ENCODE measurements around the gene RPS18.

The RPS18 gene

DNA sequence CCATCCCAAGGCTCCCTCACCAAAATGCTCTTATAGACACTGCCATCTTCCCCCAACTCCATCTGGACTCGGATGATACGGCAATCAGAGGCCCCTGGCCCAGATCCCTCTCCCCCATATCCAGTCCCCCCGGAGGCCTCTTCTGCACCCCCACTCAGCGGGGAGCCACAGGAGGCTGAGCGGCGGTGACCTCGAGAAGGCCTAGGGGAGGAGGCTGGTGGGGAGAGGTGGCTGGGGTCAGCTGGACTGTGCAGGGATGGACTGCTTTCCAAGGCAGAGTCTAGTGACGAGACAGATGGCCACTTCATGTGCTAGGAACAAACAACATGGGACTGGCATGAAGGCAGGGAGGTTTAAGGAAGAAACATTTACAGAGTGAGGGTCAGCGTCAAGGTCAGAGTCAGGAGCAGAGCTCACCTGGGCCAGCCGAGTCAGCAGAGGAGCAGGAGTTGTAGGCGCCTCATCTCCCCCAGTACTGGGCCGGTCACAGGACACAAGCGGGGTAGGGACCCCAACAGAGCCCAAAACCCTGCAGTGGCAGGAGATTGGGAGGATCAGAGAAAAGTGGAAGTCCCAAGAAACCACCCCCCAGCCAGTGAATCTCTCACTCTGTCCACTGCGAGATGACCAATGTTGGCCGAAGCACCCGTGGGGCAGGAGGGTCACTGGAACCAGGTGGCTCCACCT lies 21.3 kb downstream of the RPS18 start:
- DNase-seq, result no peak

DNA sequence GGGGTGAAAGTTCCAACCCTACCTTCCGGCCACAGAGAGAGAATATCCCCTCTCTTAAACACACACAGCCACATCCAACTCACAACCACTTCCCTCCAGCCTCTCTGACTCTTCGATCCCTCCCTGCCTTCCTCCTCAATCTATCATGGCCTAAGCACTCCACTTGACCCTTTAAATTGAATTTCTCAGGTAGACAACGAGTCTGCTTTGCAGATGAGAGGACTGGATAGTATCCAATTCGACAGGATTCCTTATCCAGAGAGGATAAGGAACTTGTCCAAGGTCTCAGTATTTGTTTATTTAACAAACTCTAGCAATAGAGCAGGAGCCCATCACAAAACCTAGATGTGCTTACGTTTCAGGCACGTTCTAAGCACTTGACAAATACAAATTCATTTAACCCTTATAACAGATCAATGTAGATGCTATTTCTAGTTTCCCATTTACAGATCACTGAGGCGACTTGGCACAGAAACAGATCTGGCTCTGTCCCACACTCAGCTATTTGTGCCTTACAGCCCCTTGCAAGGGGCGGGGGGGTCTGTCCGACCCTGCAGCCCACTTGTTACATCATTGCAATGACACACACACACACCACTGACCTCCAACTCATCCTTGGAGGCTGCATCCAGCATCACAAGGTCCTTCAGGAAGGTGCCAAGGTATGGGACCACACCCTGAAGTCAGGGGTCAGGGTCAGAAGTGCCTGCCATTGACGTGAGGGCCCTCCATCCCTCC lies 22.4 kb downstream of the RPS18 start:
- no peak for DNase-seq

DNA sequence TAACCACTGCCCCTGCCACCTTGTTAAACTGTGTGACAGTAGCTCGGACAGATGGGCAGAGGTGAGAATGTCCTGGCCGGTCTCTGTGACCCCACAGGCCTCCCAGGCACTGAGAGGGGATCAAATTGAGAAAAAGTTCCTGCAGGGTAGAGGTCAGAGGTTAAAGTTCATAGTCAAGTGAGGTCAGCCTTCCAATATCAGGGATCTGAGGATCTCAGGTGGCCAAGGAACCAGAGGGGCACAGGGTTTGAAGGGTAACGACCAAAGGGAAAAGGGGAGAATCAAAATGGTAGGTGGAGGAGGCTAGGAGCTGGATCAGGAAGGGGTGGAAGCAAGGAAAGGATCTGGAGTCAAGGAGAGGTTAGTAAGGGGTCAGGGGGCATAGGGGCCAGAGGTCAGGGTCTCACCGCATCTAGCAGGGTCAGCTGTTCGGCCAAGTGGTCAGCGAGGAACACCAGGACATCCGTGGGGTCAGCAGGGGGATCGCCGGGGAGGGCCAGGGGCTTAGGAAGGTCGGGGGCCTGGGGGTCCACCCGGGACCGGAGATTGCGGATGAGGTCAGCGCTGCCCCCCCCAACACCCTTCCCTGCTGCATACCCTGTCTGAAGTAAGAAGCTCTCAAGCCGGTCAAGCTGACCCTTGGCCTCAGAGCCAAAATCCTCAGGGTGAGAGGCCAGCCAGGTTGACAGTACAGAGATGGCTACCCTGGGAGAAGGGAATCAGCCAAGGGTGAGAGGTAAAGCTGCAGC lies 23.9 kb downstream of the RPS18 start:
- no peak for DNase-seq

DNA sequence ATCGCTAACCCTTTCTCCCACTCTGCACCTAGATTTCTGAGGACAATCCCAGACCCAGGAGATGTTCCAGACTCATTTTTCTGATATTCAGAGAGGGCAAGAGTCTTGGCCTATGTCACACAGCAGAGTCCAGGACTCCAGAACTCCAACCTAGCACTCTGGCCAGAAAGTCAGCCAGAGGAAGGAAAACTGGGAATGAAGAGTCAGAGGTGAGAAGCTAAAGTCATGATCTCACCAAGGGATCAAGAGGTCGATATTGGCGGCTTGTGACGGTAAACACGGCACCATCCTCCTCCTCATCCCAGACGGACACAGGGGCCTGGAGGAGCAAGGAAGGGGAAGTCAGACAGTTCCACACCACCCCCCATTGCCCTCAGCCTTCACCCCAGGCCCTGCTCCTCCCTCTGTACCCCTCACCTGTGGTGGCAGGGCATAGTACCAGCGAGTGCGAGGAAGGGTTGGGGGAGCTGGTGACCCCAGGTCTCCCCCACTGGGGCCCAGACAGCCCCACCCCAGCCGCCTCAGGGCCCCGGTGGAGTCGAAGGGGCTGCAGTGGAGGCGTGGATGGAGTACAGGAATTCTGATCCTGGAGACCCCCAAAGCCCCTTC lies 25.0 kb downstream of the RPS18 start:
- no peak for DNase-seq

GRCh38 chr6:33297406-33297955 lies 25.6 kb downstream of the RPS18 start:
- no peak for DNase-seq

DNA sequence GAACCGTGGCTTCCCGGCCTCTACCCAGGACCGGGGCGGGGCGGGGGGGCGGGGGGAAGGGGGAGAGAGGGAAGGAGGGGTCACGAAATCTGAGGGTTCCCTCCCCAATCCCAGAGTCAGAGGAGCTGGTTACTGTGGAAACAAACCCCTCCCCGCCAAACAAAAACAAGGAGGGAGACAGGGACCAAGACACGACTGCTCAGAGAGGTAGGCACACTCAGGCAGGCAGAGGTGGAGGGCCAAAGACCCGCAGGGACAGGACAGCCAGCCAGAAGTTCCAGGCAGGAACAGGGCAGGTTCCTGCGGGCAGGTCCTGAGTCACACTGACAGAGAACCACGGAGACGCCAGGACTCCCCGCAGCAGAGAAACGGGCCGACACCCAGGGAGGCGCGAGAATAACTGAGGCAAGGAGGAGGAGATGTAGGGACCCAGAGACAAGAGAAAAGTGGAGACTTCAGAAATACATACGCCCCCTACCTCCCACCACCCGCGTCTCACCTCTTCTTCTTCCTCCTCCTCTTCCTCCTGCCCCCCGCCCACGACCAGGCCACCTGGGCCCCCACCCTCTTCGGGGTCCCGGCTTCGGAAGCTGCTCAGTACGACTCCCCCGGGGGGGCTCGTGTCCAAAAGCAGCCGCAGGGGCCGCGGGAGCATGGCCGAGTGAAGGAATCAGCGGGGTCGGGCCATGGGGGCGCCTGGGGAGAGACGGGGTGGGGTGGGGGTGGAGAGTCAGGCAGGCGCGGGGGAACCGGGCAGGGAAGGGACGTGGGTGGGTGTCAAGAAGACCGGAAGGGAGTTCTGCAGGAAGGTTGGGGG lies 26.3 kb downstream of the RPS18 start:
- peak; percentile 69 to 83 for DNase-seq

DNA sequence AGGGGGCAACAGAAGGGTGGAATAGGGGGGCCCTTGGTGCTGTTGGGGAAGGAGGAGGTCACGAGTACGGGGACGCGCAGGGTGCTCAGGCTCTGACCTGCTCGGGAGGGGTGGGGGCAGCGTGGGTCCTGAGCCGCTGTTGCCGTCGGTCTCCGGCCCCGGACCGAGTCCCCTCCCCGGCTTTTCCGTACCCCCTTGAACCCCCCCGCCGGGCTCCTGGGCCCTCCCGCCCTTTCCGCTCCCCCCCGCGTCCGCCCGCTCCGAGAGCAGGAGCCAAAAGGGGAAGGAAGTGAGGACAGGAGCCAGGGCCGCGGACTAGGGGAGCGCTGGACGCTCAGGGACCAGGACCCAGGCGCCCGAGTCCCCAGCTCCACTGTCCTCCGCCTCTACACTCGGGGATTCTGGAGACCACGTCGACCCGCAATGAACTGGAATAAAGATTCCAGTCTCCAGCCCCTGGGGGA lies 26.9 kb downstream of the RPS18 start, which contains the start of gene RGL2:
Gene RGL2 (minus strand): TSS at position 170 of the 464 bp plus-strand sequence. CDS start 332 bp downstream, outside the sequence.
- DNase-seq, result peak; percentile 86

- DNase-seq, result peak; percentile 90 to 91
These were observed 27.5 kb downstream of the RPS18 start for GRCh38 chr6:33299237-33299944.

DNA sequence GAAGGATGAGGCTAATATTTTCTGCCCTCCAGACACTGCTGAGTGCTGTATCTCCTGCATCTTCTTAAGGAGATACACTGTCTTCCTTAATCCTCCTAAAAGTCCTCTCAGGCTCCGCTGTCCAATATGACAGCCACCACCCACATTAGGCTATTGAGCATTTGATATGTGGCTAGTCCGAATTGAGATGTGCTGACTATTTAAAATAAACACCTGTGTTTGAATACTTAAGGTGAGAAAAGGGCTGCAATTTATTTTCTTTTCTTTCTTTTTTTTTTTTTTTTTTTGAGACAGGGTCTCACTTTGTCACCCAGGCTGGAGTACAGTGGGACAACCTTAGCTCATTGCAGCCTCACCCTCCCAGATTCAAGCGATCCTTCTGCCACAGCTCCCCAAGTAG lies 30.0 kb downstream of the RPS18 start:
- DNase-seq, result no peak

GRCh38 chr6:33304216-33304615 lies 32.3 kb downstream of the RPS18 start:
- DNase-seq, result no peak

GRCh38 chr6:33305052-33305451 lies 33.2 kb downstream of the RPS18 start:
- DNase-seq, result no peak

DNA sequence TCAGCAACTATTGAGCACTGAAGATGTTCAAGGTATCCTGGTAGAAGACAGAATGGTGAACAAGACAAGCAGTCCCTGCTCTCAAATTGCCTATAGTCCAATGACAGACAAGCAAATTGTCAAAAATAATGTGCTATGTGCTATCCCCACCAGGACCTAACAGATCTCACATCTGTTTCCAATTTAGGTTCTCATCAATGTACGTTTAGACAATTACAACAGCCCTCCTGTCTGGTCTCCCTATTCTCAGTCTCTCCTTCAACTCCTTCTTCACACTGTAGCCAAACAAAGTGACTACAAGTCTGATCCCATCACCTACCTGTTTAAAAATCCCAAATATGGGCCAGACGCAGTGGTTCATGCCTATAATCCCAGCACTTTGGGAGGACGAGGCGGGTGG lies 34.5 kb downstream of the RPS18 start:
- no peak for DNase-seq

- DNase-seq, result peak; percentile 57 to 79
These were observed 40.7 kb downstream of the RPS18 start for GRCh38 chr6:33312361-33313104.

GRCh38 chr6:33313105-33313708 lies 41.3 kb downstream of the RPS18 start:
- peak; percentile 45 to 60 for DNase-seq

- DNase-seq, result peak; percentile 46 to 54
These were observed 42.0 kb downstream of the RPS18 start, which contains the start of gene TAPBP for GRCh38 chr6:33313709-33314514. TAPBP (minus strand) TSS chr6:33314078; CDS start chr6:33314041, 37 bp downstream.

DNA sequence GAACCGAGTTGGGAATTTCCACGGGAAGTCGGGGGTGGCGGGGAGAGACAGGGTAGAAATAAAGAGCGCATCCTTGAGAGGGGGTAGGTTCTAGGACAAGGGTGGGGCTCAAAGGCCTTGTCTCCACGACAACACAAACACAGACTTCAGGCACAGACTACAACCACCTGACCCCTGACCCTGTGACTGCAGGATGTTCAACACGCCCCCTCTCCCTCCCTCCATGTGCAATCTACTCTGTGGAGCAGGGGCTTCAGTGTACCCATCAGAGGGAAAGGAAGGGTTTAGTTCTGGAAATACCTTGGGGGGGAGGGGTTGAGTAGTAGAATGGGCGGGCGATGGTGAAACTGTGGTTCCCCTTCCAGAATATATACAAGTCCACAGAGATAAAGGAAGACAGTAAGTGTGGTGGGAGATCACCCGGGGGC lies 42.7 kb downstream of the RPS18 start:
- peak; percentile 48 to 49 for DNase-seq

GRCh38 chr6:33314943-33315792 lies 43.3 kb downstream of the RPS18 start:
- DNase-seq, result no peak
